Activated T-cell treated with anti-CD3 and anti-CD28 coated beads, Interleukin-2, amount 50 U/mL, for 4 hours (primary cell): ENCODE data around the gene CTXN3. TPM values are rescaled to one million over a fixed set of nuclear protein-coding genes. Genes with fewer than 3 reads are reported as not detected.

Experiments
- ATAC-seq, 2 donors: fragments of 200-7000 bp; cut with Tn5 transposase; one replicate each; pipeline ENCODE4 v1.10.0; 2021
- DNase-seq: peaks from one replicate; pipeline ENCODE4 v3.0.0-alpha.2; 2020
- H3K27me3 Mint-ChIP-seq: one replicate; pipeline ENCODE4 v1.8.0; 2021; ENCODE audit warnings: low read depth, mixed read lengths
- H3K36me3 Mint-ChIP-seq: one replicate; pipeline ENCODE4 v1.8.0; 2022; ENCODE audit warnings: mixed read lengths; ENCODE audit not compliant: insufficient read depth
- H3K4me1 Mint-ChIP-seq: one replicate; pipeline ENCODE4 v1.8.0; 2021; ENCODE audit warnings: low read depth, mixed read lengths
- H3K4me3 Mint-ChIP-seq: one replicate; pipeline ENCODE4 v1.8.0; 2021; ENCODE audit warnings: mild to moderate bottlenecking, moderate library complexity, mixed read lengths
- H3K9me3 Mint-ChIP-seq: one replicate; pipeline ENCODE4 v1.8.0; 2021; ENCODE audit warnings: mixed read lengths
- total RNA-seq, 3 donors: library from RNA; stranded (reverse); gene quantifications; one replicate each; pipeline ENCODE4 v1.2.1, GENCODE V29; 2021

Gene CTXN3
- total RNA-seq, 3 donors from 2014 or later: not detected

- Mint-ChIP-seq H3K9me3 (no peaks in the 10 kb centered on the region), H3K4me1 (no peaks in the 10 kb centered on the region), H3K36me3 (no peaks in the 10 kb centered on the region), H3K4me3 (no peak overlapping the region), H3K27me3 (peaks cover 17% of the 10 kb centered on the region)
- ATAC-seq (no peak), DNase-seq (no peak)
These were observed 14.9 kb upstream of the CTXN3 start for GRCh38 chr5:127634007-127634406.

GRCh38 chr5:127639828-127640227 is 9.1 kb upstream of the CTXN3 start:
- ATAC-seq (no peak), DNase-seq (no peak)
- Mint-ChIP-seq H3K36me3 (no peaks in the 10 kb centered on the region), H3K9me3 (no peaks in the 10 kb centered on the region), H3K4me3 (no peak overlapping the region), H3K4me1 (no peaks in the 10 kb centered on the region), H3K27me3 (peaks cover 18% of the 10 kb centered on the region)

GRCh38 chr5:127642949-127643348 is 5.9 kb upstream of the CTXN3 start:
- H3K27me3 Mint-ChIP-seq: peaks cover 6% of the 10 kb centered on the region
- DNase-seq (no peak), ATAC-seq (no peak)
- H3K4me1 Mint-ChIP-seq: no peaks in the 10 kb centered on the region
- no peak overlapping the region for H3K4me3 Mint-ChIP-seq
- H3K36me3 Mint-ChIP-seq: no peaks in the 10 kb centered on the region
- no peaks in the 10 kb centered on the region for H3K9me3 Mint-ChIP-seq

- ATAC-seq: no peak
- Mint-ChIP-seq H3K36me3 (no peaks in the 10 kb centered on the region), H3K9me3 (no peaks in the 10 kb centered on the region), H3K27me3 (peaks cover 4% of the 10 kb centered on the region), H3K4me3 (no peak overlapping the region), H3K4me1 (no peaks in the 10 kb centered on the region)
- DNase-seq: no peak
These were observed 5.3 kb upstream of the CTXN3 start for GRCh38 chr5:127643607-127644006.

GRCh38 chr5:127645300-127645726 is 3.6 kb upstream of the CTXN3 start:
- Mint-ChIP-seq H3K4me1 (no peaks in the 10 kb centered on the region), H3K4me3 (no peak overlapping the region), H3K9me3 (no peaks in the 10 kb centered on the region), H3K27me3 (peaks cover 2% of the 10 kb centered on the region), H3K36me3 (no peaks in the 10 kb centered on the region)
- DNase-seq (no peak), ATAC-seq (no peak)

GRCh38 chr5:127647361-127647958 is 1.4 kb upstream of the CTXN3 start:
- H3K4me3 Mint-ChIP-seq: no peak overlapping the region
- peaks cover 2% of the 10 kb centered on the region for H3K27me3 Mint-ChIP-seq
- H3K36me3 Mint-ChIP-seq: no peaks in the 10 kb centered on the region

GRCh38 chr5:127650022-127650421 is 1.1 kb downstream of the CTXN3 start:
- H3K4me1 Mint-ChIP-seq: no peaks in the 10 kb centered on the region
- no peaks in the 10 kb centered on the region for H3K36me3 Mint-ChIP-seq

More at GRCh38 chr5:127647361-127647958, 1.4 kb upstream of the CTXN3 start:
- DNase-seq: no peak
- Mint-ChIP-seq H3K9me3 (no peaks in the 10 kb centered on the region), H3K4me1 (no peaks in the 10 kb centered on the region)
- no peak for ATAC-seq

GRCh38 chr5:127650649-127651048 is 1.8 kb downstream of the CTXN3 start:
- no peaks in the 10 kb centered on the region for H3K9me3 Mint-ChIP-seq
- no peaks in the 10 kb centered on the region for H3K27me3 Mint-ChIP-seq
- no peak for ATAC-seq
- no peak overlapping the region for H3K4me3 Mint-ChIP-seq
- no peaks in the 10 kb centered on the region for H3K4me1 Mint-ChIP-seq
- H3K36me3 Mint-ChIP-seq: no peaks in the 10 kb centered on the region
- no peak for DNase-seq

More at GRCh38 chr5:127650022-127650421, 1.1 kb downstream of the CTXN3 start:
- Mint-ChIP-seq H3K9me3 (no peaks in the 10 kb centered on the region), H3K4me3 (no peak overlapping the region), H3K27me3 (no peaks in the 10 kb centered on the region)
- ATAC-seq: no peak
- no peak for DNase-seq

- no peak for DNase-seq
- H3K27me3 Mint-ChIP-seq: peaks cover 3% of the 10 kb centered on the region
- no peaks in the 10 kb centered on the region for H3K9me3 Mint-ChIP-seq
- ATAC-seq: no peak
- no peaks in the 10 kb centered on the region for H3K36me3 Mint-ChIP-seq
- no peak overlapping the region for H3K4me3 Mint-ChIP-seq
- H3K4me1 Mint-ChIP-seq: no peaks in the 10 kb centered on the region
These were observed 4.2 kb downstream of the CTXN3 start for GRCh38 chr5:127652952-127653611.

- Mint-ChIP-seq H3K4me1 (no peaks in the 10 kb centered on the region), H3K36me3 (no peaks in the 10 kb centered on the region), H3K27me3 (peaks cover 4% of the 10 kb centered on the region), H3K9me3 (no peaks in the 10 kb centered on the region), H3K4me3 (no peak overlapping the region)
- DNase-seq (no peak), ATAC-seq (no peak)
These were observed 7.9 kb downstream of the CTXN3 start for GRCh38 chr5:127656825-127657224.

- H3K27me3 Mint-ChIP-seq: peaks cover 4% of the 10 kb centered on the region
- no peak overlapping the region for H3K4me3 Mint-ChIP-seq
- no peaks in the 10 kb centered on the region for H3K9me3 Mint-ChIP-seq
- no peak for ATAC-seq
- no peak for DNase-seq
- no peaks in the 10 kb centered on the region for H3K36me3 Mint-ChIP-seq
- no peaks in the 10 kb centered on the region for H3K4me1 Mint-ChIP-seq
These were observed 11.3 kb downstream of the CTXN3 start for GRCh38 chr5:127660047-127660733.

GRCh38 chr5:127664093-127664492 is 15.2 kb downstream of the CTXN3 start:
- no peaks in the 10 kb centered on the region for H3K9me3 Mint-ChIP-seq
- H3K4me1 Mint-ChIP-seq: no peaks in the 10 kb centered on the region
- no peak for ATAC-seq

GRCh38 chr5:127665641-127666040 is 16.8 kb downstream of the CTXN3 start:
- ATAC-seq: no peak
- no peak for DNase-seq
- peaks cover 2% of the 10 kb centered on the region for H3K27me3 Mint-ChIP-seq
- H3K36me3 Mint-ChIP-seq: no peaks in the 10 kb centered on the region
- H3K4me3 Mint-ChIP-seq: no peak overlapping the region
- no peaks in the 10 kb centered on the region for H3K9me3 Mint-ChIP-seq
- no peaks in the 10 kb centered on the region for H3K4me1 Mint-ChIP-seq

More at GRCh38 chr5:127664093-127664492, 15.2 kb downstream of the CTXN3 start:
- Mint-ChIP-seq H3K27me3 (peaks cover 2% of the 10 kb centered on the region), H3K36me3 (no peaks in the 10 kb centered on the region), H3K4me3 (no peak overlapping the region)
- DNase-seq: no peak

- H3K36me3 Mint-ChIP-seq: no peaks in the 10 kb centered on the region
- H3K4me1 Mint-ChIP-seq: no peaks in the 10 kb centered on the region
- H3K4me3 Mint-ChIP-seq: no peak overlapping the region
- peaks cover 2% of the 10 kb centered on the region for H3K27me3 Mint-ChIP-seq
- DNase-seq (no peak), ATAC-seq (no peak)
- H3K9me3 Mint-ChIP-seq: no peaks in the 10 kb centered on the region
These were observed 17.3 kb downstream of the CTXN3 start for GRCh38 chr5:127666043-127666716.
